Stimulated activated CD4-positive, alpha-beta T cell treated with anti-CD3 and anti-CD28 coated beads, Interleukin-12 subunit alpha, Interleukin-12 subunit beta, amount 100 ng/mL, for 48 hours (primary cell): ENCODE results near the gene TPX2.
"Not testable (repeated sequence)": the region's sequence is repeated elsewhere in the genome, so short reads cannot be mapped to it uniquely, and the experiment has no call there.

Experiments used
- DNase-seq, 3 donors: peaks; one replicate each; pipeline ENCODE4 v3.0.0-alpha.2; 2020; ENCODE audit warnings: low read depth in 2 of 3, low spot score in 1 of 3

The TPX2 gene

GRCh38 chr20:31719644-31720485 lies 19.2 kb upstream of the TPX2 start:
- no peak for DNase-seq

GRCh38 chr20:31720486-31721407 lies 18.3 kb upstream of the TPX2 start:
- DNase-seq = no peak

GRCh38 chr20:31721408-31722256 lies 17.5 kb upstream of the TPX2 start:
- peak in 1 of 3 donors; percentile 19 for DNase-seq

- DNase-seq = peak; percentile 67 to 78 (median 69)
These were observed 16.6 kb upstream of the TPX2 start, which contains the start of gene BCL2L1 for GRCh38 chr20:31722257-31723068. Gene BCL2L1, minus strand, starts transcription at chr20:31722868. Its CDS starts 650 bp downstream, at chr20:31722218.

- no peak for DNase-seq
These were observed 16.1 kb upstream of the TPX2 start for GRCh38 chr20:31723069-31723318.

- DNase-seq = peak; percentile 94 to 98 (median 95)
These were observed 15.6 kb upstream of the TPX2 start for GRCh38 chr20:31723319-31724078.

GRCh38 chr20:31731321-31731717 lies 7.8 kb upstream of the TPX2 start:
- no peak for DNase-seq

GRCh38 chr20:31739550-31739977 lies 474 bp downstream of the TPX2 start:
- DNase-seq = no peak

- no peak for DNase-seq
These were observed 1.1 kb downstream of the TPX2 start for GRCh38 chr20:31740208-31740607.

- DNase-seq = no peak
These were observed 1.7 kb downstream of the TPX2 start for GRCh38 chr20:31740656-31741323.

GRCh38 chr20:31746068-31746878 lies 7.2 kb downstream of the TPX2 start:
- no peak for DNase-seq

- not testable (repeated sequence) for DNase-seq
These were observed 7.9 kb downstream of the TPX2 start for GRCh38 chr20:31747028-31747427.

GRCh38 chr20:31747640-31748039 lies 8.6 kb downstream of the TPX2 start:
- DNase-seq = no peak

- no peak for DNase-seq
These were observed 10.1 kb downstream of the TPX2 start for GRCh38 chr20:31749223-31749622.

- no peak for DNase-seq
These were observed 12.0 kb downstream of the TPX2 start for GRCh38 chr20:31751126-31751525.

GRCh38 chr20:31757254-31757653 lies 18.2 kb downstream of the TPX2 start:
- DNase-seq = no peak

- DNase-seq = no peak
These were observed 19.4 kb downstream of the TPX2 start for GRCh38 chr20:31758521-31758920.

- no peak for DNase-seq
These were observed 19.9 kb downstream of the TPX2 start for GRCh38 chr20:31758991-31759390.
